B cell (primary cell): Measurements from ENCODE around the gene ARHGAP26. TPM values are rescaled to one million over a fixed set of nuclear protein-coding genes. Genes with fewer than 3 reads are reported as not detected.

Source experiments
- ATAC-seq: fragments of 200-7000 bp; cut with Tn5 transposase; one replicate; pipeline ENCODE4 v1.10.0; 2021; ENCODE audit warnings: low read depth, mild to moderate bottlenecking, moderate number of reproducible peaks, moderate library complexity
- CTCF ChIA-PET: fragments of 350-600 bp; sonication (Branson Sonifier 250); formaldehyde crosslinking; loops from one replicate; lab custom pipeline; 2021; ENCODE audit warnings: antibody characterized with exemption, inconsistent platforms; lab: Charles Lee
- POLR2A ChIA-PET: fragments of 350-600 bp; sonication (Branson Sonifier 250); formaldehyde crosslinking; loops from one replicate; lab custom pipeline; 2021; ENCODE audit warnings: antibody characterized with exemption; lab: Charles Lee
- DNase-seq: peaks from one replicate; pipeline ENCODE4 v3.0.0; 2013
- H2AFZ ChIP-seq: 2 replicates; pipeline ENCODE4 v1.6.1; 2012; ENCODE audit warnings: mild to moderate bottlenecking, low read depth, low read length; ENCODE audit not compliant: insufficient read depth, poor library complexity, severe bottlenecking
- H3K27ac ChIP-seq, 2 donors: 1 replicate in 1 of 2; 2 replicates in 1 of 2; pipeline ENCODE4 v1.5.1; 2012 to 2013; ENCODE audit warnings: low read length in 2 of 2, mild to moderate bottlenecking in 2 of 2, moderate library complexity in 1 of 2
- H3K27me3 ChIP-seq, 4 experiments: fragments of 200-600 bp in 1 of 4; sonication (generic) in 1 of 4; replicated peaks in 1 of 4; 1 replicate in 2 of 4; 2 replicates in 2 of 4; pipeline versions ENCODE4 v1.6.1 to v1.7.0; 2013 to 2016; ENCODE audit warnings: low read length in 3 of 4, mild to moderate bottlenecking in 2 of 4, mixed read lengths in 1 of 4, moderate library complexity in 1 of 4; ENCODE audit not compliant: insufficient read depth in 4 of 4, control insufficient read depth in 3 of 4; ENCODE audit errors: control extremely low read depth in 1 of 4
- H3K36me3 ChIP-seq, 2 experiments: replicated peaks in 1 of 2; 1 replicate in 1 of 2; 2 replicates in 1 of 2; pipeline versions ENCODE4 v1.6.1 to v1.7.1; 2013; ENCODE audit warnings: low read length in 1 of 2; ENCODE audit not compliant: insufficient read depth in 2 of 2, control insufficient read depth in 1 of 2; ENCODE audit errors: control extremely low read depth in 1 of 2, extremely low read depth in 1 of 2
- H3K4me1 ChIP-seq, 2 donors: fragments of 200-600 bp in 1 of 2; sonication (generic) in 1 of 2; 1 replicate in 1 of 2; 2 replicates in 1 of 2; pipeline versions ENCODE4 v1.5.1 to v1.6.1; 2013 to 2017; ENCODE audit warnings: low read length in 2 of 2; ENCODE audit not compliant: control insufficient read depth in 2 of 2, insufficient read depth in 2 of 2
- H3K4me2 ChIP-seq: replicated peaks from 2 replicates; pipeline ENCODE3; 2012; ENCODE audit warnings: mild to moderate bottlenecking, low read depth, low read length; ENCODE audit not compliant: poor library complexity, severe bottlenecking
- H3K4me3 ChIP-seq, 5 experiments: fragments of 200-600 bp in 1 of 5; sonication (generic) in 1 of 5; 1 replicate in 3 of 5; 2 replicates in 2 of 5; pipeline versions ENCODE4 v1.5.1 to v1.7.0; 2011 to 2016; ENCODE audit warnings: low read length in 4 of 5, mild to moderate bottlenecking in 4 of 5, low read depth in 2 of 5, control low read depth in 1 of 5, moderate library complexity in 1 of 5; ENCODE audit not compliant: insufficient read depth in 1 of 5; ENCODE audit errors: control extremely low read depth in 1 of 5, extremely low read depth in 1 of 5
- H3K79me2 ChIP-seq: fragments of 200-600 bp; sonication (generic); one replicate; pipeline ENCODE4 v1.6.0; 2016; ENCODE audit warnings: low read length; ENCODE audit not compliant: control insufficient read depth, insufficient read depth
- H3K9ac ChIP-seq: fragments of 200-600 bp; sonication (generic); 2 replicates; pipeline ENCODE4 v1.6.1; 2017; ENCODE audit warnings: mild to moderate bottlenecking, low read length, moderate library complexity
- H3K9me3 ChIP-seq, 3 donors: one replicate each; pipeline versions ENCODE4 v1.6.1 to v1.7.1; 2013; ENCODE audit warnings: low read length in 2 of 3; ENCODE audit not compliant: control insufficient read depth in 2 of 3, insufficient read depth in 1 of 3; ENCODE audit errors: control extremely low read depth in 1 of 3
- H4K20me1 ChIP-seq: 2 replicates; pipeline ENCODE4 v1.6.0; 2012; ENCODE audit warnings: mild to moderate bottlenecking, low read length; ENCODE audit not compliant: insufficient read depth, control insufficient read depth, poor library complexity, severe bottlenecking
- H3K27ac Mint-ChIP-seq: one replicate; pipeline ENCODE4 v1.8.0; 2021; ENCODE audit warnings: mixed read lengths
- H3K27me3 Mint-ChIP-seq: one replicate; pipeline ENCODE4 v1.8.0; 2021; ENCODE audit warnings: mixed read lengths
- H3K4me1 Mint-ChIP-seq: one replicate; pipeline ENCODE4 v1.8.0; 2021; ENCODE audit warnings: mixed read lengths
- H3K4me3 Mint-ChIP-seq: one replicate; pipeline ENCODE4 v1.8.0; 2021; ENCODE audit warnings: mixed read lengths
- H3K9me3 Mint-ChIP-seq: one replicate; pipeline ENCODE4 v1.8.0; 2022; ENCODE audit warnings: mixed read lengths; ENCODE audit not compliant: insufficient read depth
- CTCF ChIP-seq: fragments of 200-600 bp; IDR thresholded peaks from one replicate; pipeline ENCODE4 v1.8.0; 2022; ENCODE audit warnings: antibody characterized with exemption, mild to moderate bottlenecking
- EZH2 ChIP-seq: IDR thresholded peaks from 2 replicates; pipeline ENCODE4 v1.6.1; 2012; ENCODE audit warnings: borderline replicate concordance, low read depth, mild to moderate bottlenecking, moderate library complexity, low read length; ENCODE audit not compliant: insufficient read depth, poor library complexity, severe bottlenecking
- WGBS: methylation state at CpG from one replicate; pipeline ENCODE4 v1.1.5; 2013; ENCODE audit warnings: missing lambda C conversion rate; ENCODE audit not compliant: insufficient coverage; 5-methylcytosine and 5-hydroxymethylcytosine counted together
- intact Hi-C: fragments of 100-400 bp; cut with micrococcal nuclease; formaldehyde crosslinking; loops from one replicate; pipeline ENCODE4 v1.10.0; 2022
- polyA plus RNA-seq: library from polyadenylated mRNA; depleted of rRNA; stranded (reverse); fragments of >200 nt; gene quantifications from 2 replicates; pipeline ENCODE4 v1.2.3, GENCODE V29; 2012
- total RNA-seq, 2 donors: library from RNA; stranded (reverse); fragments of 120-200 nt in 1 of 2; gene quantifications; 1 replicate in 1 of 2; 2 replicates in 1 of 2; pipeline versions ENCODE4 v1.2.3 to v1.2.4, GENCODE V29; 2013 to 2022

ARHGAP26 gene
- total and polyA plus RNA-seq, 2 donors (not counting 1 experiment from before 2014, with no cell fraction given): 1.8 to 22.5 TPM

- ChIA-PET CTCF (interaction anchor here (0.6 kb wide), 1 partner anchor 14 kb away, joined by 3 read pairs; no protein-coding TSS in a partner anchor), POLR2A (no interaction called here)
- H3K9me3 ChIP-seq: no peaks in the 10 kb centered on the region
- no peak for ATAC-seq
- no peaks in the 10 kb centered on the region for H3K36me3 ChIP-seq
- no peak overlapping the region for H3K27ac ChIP-seq
- H2AFZ ChIP-seq: no peak overlapping the region
- no peak overlapping the region for H3K4me3 ChIP-seq
- intact Hi-C loops: no loop called here
- Mint-ChIP-seq H3K27ac (no peak overlapping the region), H3K27me3 (no peaks in the 10 kb centered on the region), H3K4me3 (no peak overlapping the region), H3K4me1 (peaks cover 17% of the 10 kb centered on the region), H3K9me3 (peaks cover 2% of the 10 kb centered on the region)
- no peak overlapping the region for H3K4me2 ChIP-seq
- H3K4me1 ChIP-seq: peaks cover 8 to 9% of the 10 kb centered on the region in 2 donors
- DNase-seq: no peak
- H3K79me2 ChIP-seq: no peaks in the 10 kb centered on the region
- TF ChIP-seq EZH2 (no peak), CTCF (no peak)
- H3K27me3 ChIP-seq: no peaks in the 10 kb centered on the region
- H3K9ac ChIP-seq: no peak overlapping the region
- WGBS: 40% methylated on average over 1 of the region's 4 CpGs
- H4K20me1 ChIP-seq: no peaks in the 10 kb centered on the region
Observed at GRCh38 chr5:142939884-142940283, 169.7 kb downstream of the ARHGAP26 start.

GRCh38 chr5:142941245-142941644, 171.1 kb downstream of the ARHGAP26 start:
- no CpG with 5 or more reads among the region's 2 CpGs for WGBS
- Histone ChIP-seq H4K20me1 (no peaks in the 10 kb centered on the region), H3K4me2 (no peak overlapping the region), H3K4me1 (no peaks in the 10 kb centered on the region), H3K27me3 (no peaks in the 10 kb centered on the region), H3K36me3 (no peaks in the 10 kb centered on the region), H3K4me3 (no peak overlapping the region), H3K27ac (no peak overlapping the region), H3K9me3 (no peaks in the 10 kb centered on the region), H3K79me2 (no peaks in the 10 kb centered on the region), H2AFZ (no peak overlapping the region), H3K9ac (no peak overlapping the region)
- no peak overlapping the region for H3K4me3 Mint-ChIP-seq
- H3K27ac Mint-ChIP-seq: no peak overlapping the region
- peaks cover 4% of the 10 kb centered on the region for H3K4me1 Mint-ChIP-seq
- DNase-seq (no peak), ATAC-seq (no peak)
- ChIA-PET CTCF (no interaction called here), POLR2A (no interaction called here)
- TF ChIP-seq CTCF (no peak), EZH2 (no peak)
- intact Hi-C loops: no loop called here
- no peaks in the 10 kb centered on the region for H3K27me3 Mint-ChIP-seq
- peaks cover 2% of the 10 kb centered on the region for H3K9me3 Mint-ChIP-seq
